HG02763 (cell line): ENCODE results near the gene MYO3B.
"Not testable (repeated sequence)": the region's sequence is repeated elsewhere in the genome, so short reads cannot be mapped to it uniquely, and the experiment has no call there.

Experiments
- ATAC-seq: cut with Tn5 transposase; IDR thresholded peaks from one replicate; pipeline ENCODE4 v1.9.1; 2021; ENCODE audit warnings: mild to moderate bottlenecking, moderate library complexity; ENCODE audit not compliant: unreplicated experiment

Gene MYO3B

GRCh38 chr2:170582751-170583463 is 405.0 kb downstream of the MYO3B start:
- no peak for ATAC-seq

- no peak for ATAC-seq
Measured at GRCh38 chr2:170585067-170585466, 407.1 kb downstream of the MYO3B start.

GRCh38 chr2:170586571-170587095 is 408.7 kb downstream of the MYO3B start:
- ATAC-seq = no peak

- ATAC-seq = no peak
Measured at GRCh38 chr2:170587117-170587516, 409.2 kb downstream of the MYO3B start.

GRCh38 chr2:170587922-170588321 is 410.0 kb downstream of the MYO3B start:
- no peak for ATAC-seq

GRCh38 chr2:170588729-170589128 is 410.8 kb downstream of the MYO3B start:
- ATAC-seq = no peak

GRCh38 chr2:170596576-170596975 is 418.6 kb downstream of the MYO3B start:
- no peak for ATAC-seq

- no peak for ATAC-seq
Measured at GRCh38 chr2:170598067-170598395, 420.1 kb downstream of the MYO3B start.

GRCh38 chr2:170601489-170601888 is 423.5 kb downstream of the MYO3B start:
- no peak for ATAC-seq

GRCh38 chr2:170605862-170606261 is 427.9 kb downstream of the MYO3B start:
- no peak for ATAC-seq

- no peak for ATAC-seq
Measured at GRCh38 chr2:170607171-170607570, 429.2 kb downstream of the MYO3B start.

GRCh38 chr2:170610615-170611014 is 432.7 kb downstream of the MYO3B start:
- ATAC-seq = no peak

GRCh38 chr2:170618948-170619347 is 441.0 kb downstream of the MYO3B start:
- not testable (repeated sequence) for ATAC-seq

- not testable (repeated sequence) for ATAC-seq
Measured at GRCh38 chr2:170635094-170635493, 457.1 kb downstream of the MYO3B start.

GRCh38 chr2:170639635-170640034 is 461.7 kb downstream of the MYO3B start:
- no peak for ATAC-seq

- ATAC-seq = no peak
Measured at GRCh38 chr2:170641961-170642360, 464.0 kb downstream of the MYO3B start.

- no peak for ATAC-seq
Measured at GRCh38 chr2:170643346-170643745, 465.4 kb downstream of the MYO3B start.

GRCh38 chr2:170647741-170648436 is 469.9 kb downstream of the MYO3B start:
- no peak for ATAC-seq

GRCh38 chr2:170651624-170652325 is 473.8 kb downstream of the MYO3B start:
- ATAC-seq = no peak

- ATAC-seq = no peak
Measured at GRCh38 chr2:170652637-170653417, 474.9 kb downstream of the MYO3B start.

- ATAC-seq = no peak
Measured at GRCh38 chr2:170656669-170657068, 478.7 kb downstream of the MYO3B start.
